ENCODE results near the gene CROCC2. TPM values are rescaled to one million over a fixed set of nuclear protein-coding genes. Genes with fewer than 3 reads are reported as not detected.

Gene CROCC2
- total and polyA plus RNA-seq, 2 of the 13 experiments (the other 11 are each of a cell fraction or from before 2014, with no cell fraction given), result not detected

DNA sequence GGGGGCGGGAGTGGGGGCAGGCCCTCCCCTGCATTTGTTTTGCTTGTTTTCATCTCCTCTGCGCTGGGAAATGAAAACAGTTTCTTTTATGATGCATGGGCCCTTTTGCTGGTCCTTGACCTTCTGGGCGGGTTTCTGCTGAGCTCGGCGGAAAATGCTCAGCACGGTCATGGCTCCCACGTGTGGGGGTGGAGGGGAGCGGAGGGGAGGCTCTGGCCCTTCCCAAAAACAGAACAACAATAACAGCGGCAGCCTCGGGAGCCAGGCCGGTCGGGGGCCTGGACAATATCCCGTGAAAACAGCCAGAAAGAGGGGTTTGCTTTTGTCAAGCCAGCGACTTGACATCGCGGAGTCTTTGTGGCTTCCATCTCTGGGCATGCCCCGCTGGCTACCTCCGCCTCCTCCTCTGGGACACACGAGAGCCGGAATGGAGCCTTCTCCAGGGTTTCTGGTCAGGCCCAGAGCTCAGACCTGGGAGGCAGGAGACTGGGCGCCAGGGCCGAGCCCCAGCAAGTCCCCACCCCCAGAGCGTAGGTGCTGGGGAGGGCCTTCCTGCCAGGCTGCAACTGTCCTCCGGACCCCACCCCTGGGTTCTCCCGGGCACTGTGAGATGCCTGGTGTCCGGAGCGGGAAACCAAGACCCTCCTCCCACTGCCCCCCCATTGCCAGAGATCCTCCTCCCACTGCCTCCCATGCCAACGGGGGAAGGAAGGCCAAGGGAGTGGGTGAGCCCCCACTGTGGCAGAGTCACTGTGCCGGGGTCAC is 56.3 kb downstream of the CROCC2 start:
- Histone ChIP-seq H2AFZ (ENCODE audit: low read length) (no peak overlapping the region), H3K4me1 (ENCODE audit: insufficient read depth, low read length) (peaks cover 94% of the 10 kb centered on the region), H3K9me3 (ENCODE audit: low read length) (no peaks in the 10 kb centered on the region), H3K4me3 (replicated peaks in 1 of 3; ENCODE audit: insufficient read depth in 1 of 3, low read depth in 2 of 3, low read length in 3 of 3) (no peak overlapping the region), H3K4me2 (ENCODE audit: low read depth, low read length) (peak overlapping the region; percentile 65; the same call in 1 of the 2 replicates), H3K79me2 (ENCODE audit: insufficient read depth, low read length) (no peaks in the 10 kb centered on the region), H4K20me1 (ENCODE audit: insufficient read depth, low read length) (no peaks in the 10 kb centered on the region), H3K27ac (ENCODE audit: extremely low read length, insufficient read depth, low read length) (peak overlapping the region; percentile 74), H3K9ac (ENCODE audit: insufficient read depth, low read depth, low read length) (no peak overlapping the region), H3K36me3 (replicated peaks in 1 of 2; ENCODE audit: control insufficient read depth in 1 of 2, insufficient read depth in 2 of 2, low read length in 2 of 2) (no peaks in the 10 kb centered on the region), H3K27me3 (ENCODE audit: control insufficient read depth in 1 of 2, insufficient read depth in 2 of 2, low read length in 2 of 2) (peaks cover 0 to 2% of the 10 kb centered on the region in 2 experiments; a peak in 2 of 5 replicates)
- ChIA-PET CTCF (ENCODE audit: low intra/inter-chr PET ratio, low total read pairs) (no interaction called here), POLR2A (interaction anchor here (1.5 kb wide), 1 partner anchor 88 kb away, joined by 3 read pairs; no protein-coding TSS in a partner anchor)
- in situ Hi-C loops (cut with HindIII; ENCODE audit: extremely low pct_ligation_motif_present, low pct_unique_long_range_greater_than_20kb), result no loop called here
- no TSS peak for BruUV-seq (replicated peaks)
- DNase-seq (ENCODE audit: low spot score), result peak; percentile 28
- 41% methylated on average over 20 of the region's 29 CpGs for WGBS (ENCODE audit: low lambda C conversion rate)
- no peak for ATAC-seq
- intact Hi-C loops (cut with micrococcal nuclease; ENCODE audit: unreplicated experiment), result no loop called here
- FAIRE-seq, result peak; percentile 79
- TF ChIP-seq ZSCAN25 (CRISPR knock-in tag; IDR thresholded peaks at IDR 0.05) (peak; percentile 70; the same call in 1 of the 2 replicates), ZNF552 (CRISPR knock-in tag; IDR thresholded peaks at IDR 0.05; ENCODE audit: borderline replicate concordance) (no peak), ZNF430 (CRISPR knock-in tag; IDR thresholded peaks at IDR 0.05) (0 out of 2 replicates have a peak, but pooled peaks have one; percentile 29), PRPF4 (IDR thresholded peaks at IDR 0.05; ENCODE audit: low read depth, low read length, poor library complexity, severe bottlenecking) (peak; percentile 68), ZNF263 (CRISPR knock-in tag; IDR thresholded peaks at IDR 0.05) (peak; percentile 60; the same call in 1 of the 2 replicates), ZNF737 (CRISPR knock-in tag; IDR thresholded peaks at IDR 0.05; ENCODE audit: borderline replicate concordance) (no peak), ATF7 (IDR thresholded peaks at IDR 0.05) (no peak), ATF7 (CRISPR knock-in tag; IDR thresholded peaks at IDR 0.05) (no peak), GATAD2A (CRISPR knock-in tag; IDR thresholded peaks at IDR 0.05) (0 out of 2 replicates have a peak, but pooled peaks have one; percentile 15), HNRNPL (IDR thresholded peaks at IDR 0.05; ENCODE audit: low read depth, low read length) (peak; percentile 56; the same call in 1 of the 2 replicates)
- TF ChIP-seq, protein P1, sequence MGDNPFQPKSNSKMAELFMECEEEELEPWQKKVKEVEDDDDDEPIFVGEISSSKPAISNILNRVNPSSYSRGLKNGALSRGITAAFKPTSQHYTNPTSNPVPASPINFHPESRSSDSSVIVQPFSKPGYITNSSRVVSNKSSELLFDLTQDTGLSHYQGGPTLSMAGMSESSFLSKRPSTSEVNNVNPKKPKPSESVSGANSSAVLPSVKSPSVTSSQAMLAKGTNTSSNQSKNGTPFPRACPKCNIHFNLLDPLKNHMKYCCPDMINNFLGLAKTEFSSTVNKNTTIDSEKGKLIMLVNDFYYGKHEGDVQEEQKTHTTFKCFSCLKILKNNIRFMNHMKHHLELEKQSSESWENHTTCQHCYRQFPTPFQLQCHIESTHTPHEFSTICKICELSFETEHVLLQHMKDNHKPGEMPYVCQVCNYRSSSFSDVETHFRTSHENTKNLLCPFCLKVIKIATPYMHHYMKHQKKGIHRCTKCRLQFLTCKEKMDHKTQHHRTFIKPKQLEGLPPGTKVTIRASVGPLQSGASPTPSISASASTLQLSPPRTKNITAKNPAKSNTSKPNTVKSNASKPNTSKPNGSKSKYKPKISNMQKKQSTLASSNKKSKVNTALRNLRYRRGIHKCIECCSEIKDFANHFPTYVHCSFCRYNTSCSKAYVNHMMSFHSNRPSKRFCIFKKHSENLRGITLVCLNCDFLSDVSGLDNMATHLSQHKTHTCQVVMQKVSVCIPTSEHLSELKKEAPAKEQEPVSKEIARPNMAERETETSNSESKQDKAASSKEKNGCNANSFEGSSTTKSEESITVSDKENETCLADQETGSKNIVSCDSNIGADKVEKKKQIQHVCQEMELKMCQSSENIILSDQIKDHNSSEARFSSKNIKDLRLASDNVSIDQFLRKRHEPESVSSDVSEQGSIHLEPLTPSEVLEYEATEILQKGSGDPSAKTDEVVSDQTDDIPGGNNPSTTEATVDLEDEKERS (CRISPR knock-in tag; IDR thresholded peaks at IDR 0.05), result no peak
- TF ChIP-seq, protein P2, sequence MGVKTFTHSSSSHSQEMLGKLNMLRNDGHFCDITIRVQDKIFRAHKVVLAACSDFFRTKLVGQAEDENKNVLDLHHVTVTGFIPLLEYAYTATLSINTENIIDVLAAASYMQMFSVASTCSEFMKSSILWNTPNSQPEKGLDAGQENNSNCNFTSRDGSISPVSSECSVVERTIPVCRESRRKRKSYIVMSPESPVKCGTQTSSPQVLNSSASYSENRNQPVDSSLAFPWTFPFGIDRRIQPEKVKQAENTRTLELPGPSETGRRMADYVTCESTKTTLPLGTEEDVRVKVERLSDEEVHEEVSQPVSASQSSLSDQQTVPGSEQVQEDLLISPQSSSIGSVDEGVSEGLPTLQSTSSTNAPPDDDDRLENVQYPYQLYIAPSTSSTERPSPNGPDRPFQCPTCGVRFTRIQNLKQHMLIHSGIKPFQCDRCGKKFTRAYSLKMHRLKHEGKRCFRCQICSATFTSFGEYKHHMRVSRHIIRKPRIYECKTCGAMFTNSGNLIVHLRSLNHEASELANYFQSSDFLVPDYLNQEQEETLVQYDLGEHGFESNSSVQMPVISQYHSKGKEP (CRISPR knock-in tag; IDR thresholded peaks at IDR 0.05), result no peak
- TF ChIP-seq, protein P3, sequence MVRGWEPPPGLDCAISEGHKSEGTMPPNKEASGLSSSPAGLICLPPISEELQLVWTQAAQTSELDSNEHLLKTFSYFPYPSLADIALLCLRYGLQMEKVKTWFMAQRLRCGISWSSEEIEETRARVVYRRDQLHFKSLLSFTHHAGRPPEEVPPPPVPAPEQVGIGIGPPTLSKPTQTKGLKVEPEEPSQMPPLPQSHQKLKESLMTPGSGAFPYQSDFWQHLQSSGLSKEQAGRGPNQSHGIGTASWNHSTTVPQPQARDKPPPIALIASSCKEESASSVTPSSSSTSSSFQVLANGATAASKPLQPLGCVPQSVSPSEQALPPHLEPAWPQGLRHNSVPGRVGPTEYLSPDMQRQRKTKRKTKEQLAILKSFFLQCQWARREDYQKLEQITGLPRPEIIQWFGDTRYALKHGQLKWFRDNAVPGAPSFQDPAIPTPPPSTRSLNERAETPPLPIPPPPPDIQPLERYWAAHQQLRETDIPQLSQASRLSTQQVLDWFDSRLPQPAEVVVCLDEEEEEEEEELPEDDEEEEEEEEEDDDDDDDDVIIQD (CRISPR knock-in tag; IDR thresholded peaks at IDR 0.05; ENCODE audit: low read depth), result no peak
- TF ChIP-seq, protein P4, sequence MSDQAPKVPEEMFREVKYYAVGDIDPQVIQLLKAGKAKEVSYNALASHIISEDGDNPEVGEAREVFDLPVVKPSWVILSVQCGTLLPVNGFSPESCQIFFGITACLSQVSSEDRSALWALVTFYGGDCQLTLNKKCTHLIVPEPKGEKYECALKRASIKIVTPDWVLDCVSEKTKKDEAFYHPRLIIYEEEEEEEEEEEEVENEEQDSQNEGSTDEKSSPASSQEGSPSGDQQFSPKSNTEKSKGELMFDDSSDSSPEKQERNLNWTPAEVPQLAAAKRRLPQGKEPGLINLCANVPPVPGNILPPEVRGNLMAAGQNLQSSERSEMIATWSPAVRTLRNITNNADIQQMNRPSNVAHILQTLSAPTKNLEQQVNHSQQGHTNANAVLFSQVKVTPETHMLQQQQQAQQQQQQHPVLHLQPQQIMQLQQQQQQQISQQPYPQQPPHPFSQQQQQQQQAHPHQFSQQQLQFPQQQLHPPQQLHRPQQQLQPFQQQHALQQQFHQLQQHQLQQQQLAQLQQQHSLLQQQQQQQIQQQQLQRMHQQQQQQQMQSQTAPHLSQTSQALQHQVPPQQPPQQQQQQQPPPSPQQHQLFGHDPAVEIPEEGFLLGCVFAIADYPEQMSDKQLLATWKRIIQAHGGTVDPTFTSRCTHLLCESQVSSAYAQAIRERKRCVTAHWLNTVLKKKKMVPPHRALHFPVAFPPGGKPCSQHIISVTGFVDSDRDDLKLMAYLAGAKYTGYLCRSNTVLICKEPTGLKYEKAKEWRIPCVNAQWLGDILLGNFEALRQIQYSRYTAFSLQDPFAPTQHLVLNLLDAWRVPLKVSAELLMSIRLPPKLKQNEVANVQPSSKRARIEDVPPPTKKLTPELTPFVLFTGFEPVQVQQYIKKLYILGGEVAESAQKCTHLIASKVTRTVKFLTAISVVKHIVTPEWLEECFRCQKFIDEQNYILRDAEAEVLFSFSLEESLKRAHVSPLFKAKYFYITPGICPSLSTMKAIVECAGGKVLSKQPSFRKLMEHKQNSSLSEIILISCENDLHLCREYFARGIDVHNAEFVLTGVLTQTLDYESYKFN (CRISPR knock-in tag; conservative IDR thresholded peaks at IDR 0.05), result peak; percentile 6; the same call in 1 of the 2 replicates

All from HepG2 (cell line).